AG20443 (cell line): ENCODE data around the gene CX3CR1.
"Not testable (repeated sequence)": the region's sequence is repeated elsewhere in the genome, so short reads cannot be mapped to it uniquely, and the experiment has no call there.

Experiments used
- DNase-seq: peaks from one replicate; pipeline ENCODE4 v3.0.0; 2012; ENCODE audit warnings: low spot score, mixed read lengths

Gene CX3CR1

DNA sequence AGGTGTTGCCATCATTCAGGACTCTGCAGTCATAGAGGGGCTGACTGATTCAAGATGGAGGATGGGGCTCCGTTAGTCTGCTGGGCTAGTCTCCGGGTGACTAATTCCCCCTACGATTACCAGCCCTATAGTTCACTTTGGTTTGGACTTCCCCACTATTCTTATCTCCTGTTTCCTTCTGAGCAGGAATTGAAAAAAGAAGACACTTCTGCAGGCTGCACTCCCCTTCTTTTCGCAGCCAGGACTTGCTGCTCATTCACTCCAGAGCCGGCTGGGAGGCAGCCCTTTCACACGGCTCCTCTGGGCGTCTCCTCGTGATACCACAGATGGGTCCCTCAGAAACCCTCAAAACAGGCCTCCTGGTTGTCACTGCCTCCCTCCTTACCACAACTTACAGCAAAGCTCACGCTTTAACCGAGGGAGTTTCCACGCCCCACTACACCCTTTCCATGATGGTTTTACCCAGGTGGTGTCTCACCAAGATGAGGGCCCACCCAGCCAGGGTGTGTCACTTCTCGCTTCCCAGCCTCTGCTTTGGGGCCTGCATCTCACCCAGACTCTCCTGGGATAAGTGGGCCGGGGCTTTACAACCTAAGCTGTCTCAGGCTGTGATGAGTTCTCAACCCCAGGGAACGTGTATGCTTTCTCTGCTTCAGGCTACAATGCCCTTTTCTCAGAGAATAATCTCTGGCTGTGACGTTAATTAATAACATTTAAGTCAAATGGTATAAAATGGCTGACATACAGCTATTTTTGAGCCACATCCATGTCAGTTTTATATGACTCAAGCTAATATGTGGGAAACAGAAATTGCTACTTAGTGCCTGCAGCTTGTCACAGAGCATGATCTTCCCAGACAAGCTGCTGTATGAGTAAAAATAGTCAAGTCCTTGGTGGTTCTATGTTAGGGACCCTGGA lies 11.9 kb downstream of the CX3CR1 start:
- DNase-seq, result no peak

DNA sequence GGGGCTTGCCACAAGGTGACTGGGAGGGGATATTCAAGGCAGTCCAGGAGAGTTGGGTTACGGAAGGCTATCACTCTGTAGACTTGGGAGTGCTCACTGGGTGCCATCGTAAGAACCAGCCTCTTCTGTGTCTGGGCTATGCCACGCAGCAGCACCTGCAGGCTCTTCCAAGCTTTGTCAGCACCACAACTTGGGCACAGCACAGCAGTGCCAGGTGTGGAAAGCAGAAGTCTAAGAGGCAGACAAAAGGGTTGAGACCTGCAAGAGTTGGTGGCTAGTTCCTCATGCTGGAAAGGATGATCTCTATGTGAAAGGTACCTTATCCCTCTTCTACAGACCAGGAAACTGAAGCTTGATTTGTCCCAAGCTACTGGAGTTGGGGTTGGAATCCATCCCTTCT lies 15.8 kb downstream of the CX3CR1 start:
- DNase-seq, result no peak

DNA sequence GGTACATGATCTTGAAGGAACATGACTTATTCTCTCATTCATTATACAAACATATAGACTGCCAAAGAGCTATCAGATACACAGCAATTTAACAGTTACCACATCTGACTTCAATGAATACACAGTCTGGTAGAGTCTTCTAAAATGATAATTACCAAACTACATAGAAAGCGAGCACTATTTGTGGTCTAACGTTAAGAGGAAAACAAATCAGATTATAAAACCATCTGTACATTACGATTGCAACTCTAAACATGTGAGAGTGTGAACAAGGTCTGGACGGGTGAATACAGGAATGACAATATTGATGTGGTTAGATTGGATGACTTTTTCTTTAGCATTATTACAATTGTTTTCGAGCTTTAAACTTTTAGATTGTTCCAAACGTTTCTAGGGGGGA lies 16.3 kb downstream of the CX3CR1 start:
- no peak for DNase-seq

DNA sequence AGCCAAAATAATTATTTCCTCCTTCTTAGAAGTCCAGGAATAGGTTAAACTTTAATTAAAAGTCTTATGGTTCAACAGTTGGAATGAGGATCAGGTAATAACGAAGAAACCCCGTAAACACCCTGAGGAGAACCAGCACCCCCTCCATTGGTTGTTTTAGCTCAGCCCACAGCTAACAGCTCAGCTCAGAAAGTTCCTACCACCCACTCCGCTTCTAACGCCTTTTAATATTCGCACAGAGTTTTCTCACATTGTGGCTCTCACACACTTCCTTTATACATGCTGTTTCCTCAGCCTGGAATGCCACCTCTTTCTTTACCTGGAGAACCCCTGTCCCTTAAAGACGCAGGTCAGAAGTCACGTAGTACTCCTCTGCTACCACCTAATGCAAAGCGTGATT lies 17.0 kb downstream of the CX3CR1 start:
- no peak for DNase-seq

DNA sequence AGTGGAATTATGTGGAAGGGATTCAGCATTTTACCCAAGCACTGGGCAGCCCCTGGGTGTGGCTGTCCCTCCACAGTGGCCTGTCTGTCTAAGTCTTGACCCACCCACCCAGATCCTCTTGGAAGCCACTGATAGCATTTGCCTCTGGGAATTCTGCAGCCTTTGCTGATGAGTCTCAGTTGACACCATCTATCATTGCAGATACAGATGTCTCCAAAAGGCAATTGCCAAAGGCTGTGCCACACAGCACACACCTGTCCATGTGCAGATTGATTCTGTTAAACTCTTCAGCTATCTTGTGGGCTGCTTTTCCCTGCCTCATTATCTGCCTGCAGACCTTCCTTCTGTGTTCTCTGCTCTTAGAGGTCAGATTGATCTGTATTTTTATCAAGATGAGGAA lies 18.1 kb downstream of the CX3CR1 start:
- no peak for DNase-seq

DNA sequence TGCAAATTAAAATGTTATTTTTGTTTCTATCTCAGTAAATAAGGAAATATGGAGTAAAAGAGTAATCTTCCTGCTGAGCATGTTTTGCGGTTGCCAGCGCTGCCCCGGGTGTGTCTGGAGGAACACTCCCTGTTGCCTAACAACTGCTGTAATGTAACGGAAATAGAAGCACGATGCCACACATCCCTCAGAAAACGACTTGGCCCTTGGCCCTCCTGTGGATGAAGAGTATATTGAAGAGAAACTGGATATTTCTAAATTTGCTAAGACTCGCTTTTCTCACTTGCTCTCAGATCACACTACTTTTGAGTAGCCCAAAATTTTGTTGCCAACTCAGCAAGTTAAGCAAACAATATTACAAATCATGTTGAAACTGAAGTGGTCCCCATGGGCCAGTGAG lies 18.9 kb downstream of the CX3CR1 start:
- peak; percentile 97 for DNase-seq

DNA sequence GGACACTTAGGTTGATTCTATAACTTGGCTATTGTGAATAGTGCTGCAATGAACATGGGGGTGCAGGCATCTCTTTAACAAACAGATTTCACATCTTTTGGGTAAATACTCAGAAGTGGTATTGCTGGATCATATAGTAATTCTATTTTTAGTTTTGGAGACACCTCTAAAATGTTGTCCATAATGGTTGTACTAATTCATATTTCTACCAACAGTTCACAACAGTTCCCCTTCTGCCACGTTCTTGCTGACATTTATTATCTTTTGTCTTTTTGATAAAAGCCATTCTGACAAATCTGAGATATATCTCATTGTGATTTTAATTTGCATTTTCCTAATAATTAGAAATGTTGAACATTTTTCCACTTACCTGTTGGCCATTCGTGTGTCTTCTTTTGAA lies 19.5 kb downstream of the CX3CR1 start:
- no peak for DNase-seq

DNA sequence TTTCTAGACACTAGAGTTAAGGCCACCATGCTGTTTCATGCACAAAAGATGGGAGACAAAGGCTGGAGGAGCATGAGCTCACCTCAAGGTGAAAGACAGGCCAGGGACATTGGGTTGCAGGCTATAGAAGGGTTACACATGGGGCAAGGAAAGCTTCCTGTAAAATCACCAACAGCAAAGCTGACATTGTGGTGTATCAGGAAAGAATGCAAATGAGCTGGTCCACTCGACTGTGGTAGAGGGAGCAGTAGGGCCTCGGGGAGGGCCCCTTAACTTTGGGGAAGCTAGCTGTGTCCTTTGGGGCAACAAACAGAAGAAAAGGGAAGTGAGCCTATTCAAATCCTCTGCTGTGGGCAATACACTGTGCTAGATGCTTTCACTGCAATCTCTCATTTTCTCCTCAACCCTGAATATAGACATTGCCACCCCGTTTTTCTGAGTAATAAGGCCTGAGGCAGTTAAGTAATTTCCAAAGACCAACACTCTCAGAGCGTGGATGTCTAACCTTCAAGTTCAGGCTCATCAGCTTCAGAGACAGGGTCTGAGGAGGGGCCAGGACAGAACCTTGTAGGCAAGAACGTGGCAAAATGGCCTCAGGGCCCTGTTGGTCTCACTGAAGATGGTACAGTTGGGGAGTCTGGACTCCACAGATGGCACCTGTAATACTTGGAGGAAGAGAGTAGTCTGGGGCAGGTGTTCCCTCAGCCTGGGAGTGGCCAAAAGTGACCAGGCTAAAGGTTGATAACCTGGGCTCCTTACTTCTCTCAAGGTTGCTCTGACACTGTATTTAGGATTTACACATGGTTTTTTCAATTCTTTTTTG lies 24.1 kb downstream of the CX3CR1 start:
- DNase-seq, result no peak

DNA sequence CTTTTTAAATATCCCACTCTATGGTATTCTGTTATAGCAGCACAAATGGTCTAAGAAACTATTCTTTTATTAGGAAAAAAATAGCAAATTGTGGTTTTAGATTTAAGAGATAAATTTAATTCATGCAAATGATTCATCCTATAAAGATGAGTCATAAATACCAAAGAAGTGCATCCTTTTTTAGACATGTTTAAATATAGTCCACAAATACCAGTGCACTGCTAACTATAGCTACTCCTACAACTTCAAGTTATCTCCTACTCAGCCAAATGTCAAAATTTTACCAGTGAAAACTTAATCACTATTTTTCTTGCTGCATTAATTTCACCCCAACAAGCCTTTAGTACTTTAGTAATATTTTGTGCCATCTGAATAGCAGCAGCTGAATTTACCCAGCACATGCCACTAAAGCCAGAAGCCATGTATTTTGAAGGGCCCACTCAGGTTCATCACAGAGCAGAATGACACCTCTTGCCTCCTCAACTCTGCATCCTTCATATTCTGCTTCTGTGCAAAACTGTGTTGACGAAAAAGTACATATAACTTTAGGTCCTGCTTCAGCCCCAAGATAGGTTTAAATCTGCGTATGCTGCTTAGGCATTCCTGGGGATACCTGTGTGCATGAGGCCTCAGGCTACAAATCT lies 24.9 kb downstream of the CX3CR1 start:
- peak; percentile 58 for DNase-seq

DNA sequence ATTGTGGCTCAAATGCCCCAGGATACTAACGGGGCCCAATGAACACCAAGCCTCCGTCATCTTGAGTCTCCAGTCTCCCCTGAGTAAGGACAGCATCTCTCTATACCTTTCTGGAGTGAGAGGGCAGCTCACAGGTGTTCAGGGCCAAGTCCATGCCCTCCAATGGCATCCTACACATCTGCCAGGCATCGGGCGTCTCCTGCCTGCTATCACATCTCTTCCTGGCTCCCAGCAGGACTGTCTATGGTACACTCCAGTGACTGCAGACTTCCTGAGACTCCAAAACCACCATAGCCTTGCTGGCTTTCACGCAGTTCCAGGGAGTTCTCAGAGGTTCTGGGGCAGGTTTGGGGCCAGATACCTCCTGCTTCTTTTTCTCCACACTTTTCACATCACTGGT lies 28.3 kb downstream of the CX3CR1 start:
- no peak for DNase-seq

DNA sequence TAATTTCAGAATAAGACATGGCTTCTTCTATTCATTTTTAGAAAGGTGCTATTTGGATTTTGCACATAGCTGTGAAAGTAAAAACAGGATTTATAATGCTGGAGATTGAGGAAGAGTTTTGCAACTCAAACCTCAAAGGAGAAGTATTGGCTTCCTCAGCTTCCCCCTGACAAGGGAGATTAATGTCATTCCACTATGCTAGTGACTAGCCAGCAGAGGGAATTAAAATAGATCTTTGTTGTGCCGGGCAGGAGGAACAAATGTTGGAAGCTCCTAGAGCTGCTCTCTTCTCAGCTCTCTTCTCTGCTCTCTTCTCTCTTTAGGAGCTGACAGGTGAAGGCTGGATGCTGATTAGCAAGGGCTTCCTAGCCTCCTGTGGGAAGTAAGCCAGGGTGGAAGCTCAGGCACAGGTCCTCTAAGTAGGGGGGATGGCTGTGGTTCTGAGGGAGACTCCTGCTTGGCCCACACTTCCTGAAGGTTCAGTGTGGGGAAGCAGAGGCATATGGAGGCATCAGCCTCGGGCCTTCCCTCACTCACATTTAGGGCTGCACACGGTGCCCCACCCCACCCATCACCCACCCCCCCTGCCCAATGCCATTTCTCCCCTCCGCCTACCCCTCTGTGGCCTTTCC lies 29.6 kb downstream of the CX3CR1 start:
- DNase-seq, result peak; percentile 40

DNA sequence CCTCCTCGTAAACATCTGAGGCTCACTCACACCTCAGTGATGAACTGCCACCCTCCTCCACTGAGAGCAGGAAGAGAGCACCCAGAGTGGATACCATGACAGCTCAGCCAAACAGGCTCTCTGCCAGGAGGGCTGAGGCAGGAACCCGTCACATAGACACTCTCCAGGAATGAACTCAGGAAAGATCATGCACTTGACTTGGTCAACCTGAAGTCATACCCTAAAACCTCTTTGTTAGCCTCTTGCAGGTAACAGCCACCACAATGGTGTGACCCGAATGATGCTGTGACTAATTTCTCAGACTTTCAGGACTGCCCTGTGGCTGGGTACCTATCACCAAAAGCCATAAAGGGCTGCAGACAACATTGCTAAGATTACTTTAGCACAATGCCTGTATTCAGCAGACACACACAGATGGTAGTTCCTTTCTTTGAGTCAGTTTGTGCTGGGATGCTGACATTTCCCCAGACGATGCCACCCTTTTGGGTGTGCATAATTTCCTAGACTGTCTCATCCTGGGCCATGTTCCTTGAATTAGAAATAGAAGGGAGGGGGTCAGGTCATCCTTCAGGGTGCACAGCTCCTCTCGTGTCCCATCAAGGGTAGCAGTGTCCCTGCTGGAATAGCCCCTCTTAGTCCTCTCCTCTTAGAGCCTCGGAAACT lies 30.3 kb downstream of the CX3CR1 start:
- no peak for DNase-seq

DNA sequence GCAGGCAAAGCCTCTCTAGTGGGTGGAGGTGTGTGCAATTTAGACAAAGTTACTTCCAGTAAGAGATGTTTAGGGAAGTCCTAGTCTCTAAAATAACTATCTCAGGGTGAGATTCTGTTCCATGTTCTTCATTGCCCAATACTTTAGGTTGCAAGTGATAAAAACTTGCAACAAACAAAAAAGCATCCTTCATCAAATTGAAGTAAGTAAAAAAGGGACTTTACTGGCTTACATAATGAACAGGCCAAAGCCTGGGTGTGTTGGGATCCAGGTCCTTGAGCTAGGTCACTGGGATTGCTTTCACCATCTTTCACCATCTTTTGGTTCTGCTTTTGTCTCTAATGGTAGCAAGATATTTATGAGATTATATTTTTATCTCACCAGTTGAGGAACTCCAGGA lies 38.3 kb downstream of the CX3CR1 start:
- DNase-seq, result no peak

DNA sequence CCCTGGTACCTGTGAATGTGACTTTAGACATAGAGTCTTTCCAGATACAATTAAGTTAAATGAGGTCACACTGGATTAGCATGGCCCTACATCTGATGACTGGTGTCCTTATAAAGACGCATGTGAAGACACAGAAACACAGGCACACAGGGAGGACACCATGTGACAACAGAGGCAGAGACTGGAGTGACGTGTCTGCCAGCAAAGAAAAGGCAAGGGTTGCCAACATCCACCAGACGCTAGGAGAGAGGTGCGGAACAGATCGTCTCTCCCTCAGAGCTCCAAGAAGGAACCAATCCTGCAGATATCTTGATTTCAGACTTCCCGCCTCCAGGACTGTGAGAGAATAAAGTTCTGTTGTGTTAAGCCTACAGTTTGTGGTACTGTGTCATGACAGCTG lies 42.8 kb downstream of the CX3CR1 start:
- no peak for DNase-seq

DNA sequence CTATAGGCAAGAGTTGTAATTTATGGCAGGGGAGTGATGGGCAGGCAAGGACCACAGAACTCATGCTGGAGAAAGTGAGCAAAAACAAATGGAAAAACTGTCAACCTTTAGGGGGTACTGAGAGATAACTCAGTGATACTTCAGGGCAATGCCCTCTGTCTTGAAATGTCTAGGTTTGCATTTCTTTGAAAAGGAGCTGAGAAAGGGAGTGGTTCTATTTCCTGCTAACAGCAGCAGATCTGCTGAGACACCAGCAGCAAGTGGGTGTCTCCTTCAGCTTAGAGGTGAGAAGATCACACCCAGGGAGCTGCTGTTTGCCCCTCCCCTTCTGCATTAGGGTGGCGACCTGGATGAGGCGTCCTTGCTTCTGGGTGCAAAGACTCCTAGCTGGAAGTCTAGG lies 45.2 kb downstream of the CX3CR1 start:
- DNase-seq, result no peak

DNA sequence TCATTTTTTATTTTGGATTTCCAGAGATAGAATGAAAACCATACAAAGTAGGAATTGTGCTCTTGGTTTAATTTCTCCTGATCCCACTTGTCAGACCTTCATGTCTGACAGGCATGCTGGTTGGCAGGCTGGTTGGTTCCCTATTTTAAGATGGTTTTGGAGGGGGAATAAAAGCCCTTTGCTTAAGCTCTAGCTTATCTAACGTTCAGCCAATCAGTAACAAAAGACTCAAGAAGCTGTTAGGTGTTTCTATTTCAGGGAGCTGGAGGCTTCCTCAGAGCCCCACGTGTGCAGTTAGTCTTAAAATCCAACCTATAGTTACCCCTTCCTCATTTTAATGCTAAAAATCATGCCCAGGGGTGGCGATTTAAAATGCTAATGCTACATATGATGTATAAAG lies 47.0 kb downstream of the CX3CR1 start:
- no peak for DNase-seq

DNA sequence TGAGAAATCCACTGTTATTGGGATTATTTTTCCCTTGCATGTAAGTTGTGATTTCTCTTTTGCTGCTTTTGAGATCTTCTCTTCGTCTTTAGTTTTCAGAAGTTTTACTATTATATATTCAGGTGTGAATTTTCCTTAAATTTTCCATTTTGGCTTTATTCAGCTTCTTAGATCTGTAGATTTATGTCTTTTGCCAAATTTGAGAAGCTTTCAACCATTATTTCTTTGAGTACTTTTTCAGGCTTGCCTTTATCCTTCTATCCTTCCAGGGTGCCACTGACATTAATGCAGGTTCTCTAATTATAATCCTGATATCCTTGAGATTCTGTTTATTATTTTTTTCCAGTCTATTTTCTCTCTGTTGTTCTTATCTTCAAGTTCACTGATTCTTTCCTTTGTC lies 49.4 kb downstream of the CX3CR1 start:
- DNase-seq, result no peak

DNA sequence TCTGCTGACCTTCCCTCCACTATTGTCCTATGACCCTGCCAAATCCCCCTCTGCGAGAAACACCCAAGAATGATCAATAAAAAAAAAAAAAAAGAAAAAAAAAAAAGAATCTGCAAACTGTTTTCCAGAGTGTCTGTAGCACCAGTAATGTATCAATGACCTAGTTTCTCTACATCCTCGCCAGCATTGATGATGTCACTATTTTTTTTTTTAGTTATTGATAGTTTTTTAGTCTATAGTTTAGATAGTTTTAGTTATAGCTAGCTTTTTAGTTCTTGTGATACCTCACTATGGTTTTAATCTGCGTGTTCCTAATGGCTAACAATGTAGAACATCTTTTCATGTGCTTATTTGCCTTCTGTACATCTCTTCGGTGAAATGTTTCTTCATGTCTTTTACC lies 51.3 kb downstream of the CX3CR1 start:
- DNase-seq, result no peak

DNA sequence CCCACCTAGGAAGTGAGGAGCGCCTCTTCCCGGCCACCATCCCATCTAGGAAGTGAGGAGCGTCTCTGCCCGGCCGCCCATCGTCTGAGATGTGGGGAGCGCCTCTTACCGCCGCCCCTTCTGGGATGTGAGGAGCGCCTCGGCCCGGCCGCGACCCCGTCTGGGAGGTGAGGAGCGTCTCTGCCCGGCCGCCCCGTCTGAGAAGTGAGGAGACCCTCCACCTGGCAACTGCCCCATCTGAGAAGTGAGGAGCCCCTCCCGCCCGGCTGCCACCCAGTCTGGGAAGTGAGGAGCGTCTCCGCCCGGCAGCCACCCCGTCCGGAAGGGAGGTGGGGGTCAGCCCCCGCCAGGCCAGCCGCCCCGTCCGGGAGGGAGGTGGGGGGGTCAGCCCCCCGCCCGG lies 52.2 kb downstream of the CX3CR1 start:
- DNase-seq, result not testable (repeated sequence)

DNA sequence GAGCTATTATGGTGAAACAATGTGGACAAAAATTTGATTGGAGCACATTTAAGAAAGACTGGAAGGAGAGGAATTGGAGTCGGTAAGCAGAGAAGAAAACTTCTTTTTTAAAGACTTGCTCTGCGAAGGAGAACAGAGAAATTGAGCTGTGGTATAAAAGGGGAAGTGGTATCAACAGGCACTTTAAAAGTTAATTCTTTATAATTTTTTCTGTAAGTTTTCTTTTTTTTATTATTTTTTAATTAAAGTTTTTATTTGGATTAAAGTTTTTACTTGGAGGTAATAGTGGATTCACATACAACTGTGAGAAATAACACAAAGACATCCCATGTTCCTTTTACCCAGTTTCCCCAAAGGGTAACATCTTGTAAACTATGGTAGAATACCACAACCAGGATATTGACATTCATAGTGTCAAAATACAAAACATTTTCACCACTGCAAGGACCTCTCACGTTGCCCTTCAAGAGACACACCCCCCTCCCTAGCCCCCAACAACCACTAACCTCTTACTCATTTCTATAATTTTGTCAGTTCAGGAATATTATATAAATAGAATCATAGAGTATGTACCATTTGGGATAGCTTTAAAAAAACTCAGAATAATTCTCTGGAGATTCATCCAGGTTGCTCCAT lies 53.6 kb downstream of the CX3CR1 start:
- DNase-seq, result no peak

DNA sequence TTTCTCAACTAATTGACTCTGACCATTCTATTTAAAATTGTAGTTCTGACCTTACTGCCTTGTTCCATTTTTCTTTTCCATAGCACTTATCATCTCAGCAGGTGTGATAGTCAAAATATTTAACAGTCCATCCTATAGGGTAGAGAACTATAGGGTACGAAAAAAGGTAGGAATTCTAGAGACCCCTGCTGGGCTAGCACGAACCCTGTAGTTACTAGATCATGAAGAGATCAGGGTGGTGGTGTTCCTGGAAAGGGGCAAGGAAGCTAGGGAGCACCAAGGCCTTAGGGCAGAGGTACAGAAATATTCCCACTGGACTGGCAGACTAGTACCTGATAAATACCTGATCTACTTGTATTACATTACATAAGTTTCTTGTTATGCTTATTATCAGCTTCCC lies 55.5 kb downstream of the CX3CR1 start:
- DNase-seq, result no peak
